Measurements from ENCODE around the gene ADGRE3. TPM values are rescaled to one million over a fixed set of nuclear protein-coding genes. Genes with fewer than 3 reads are reported as not detected.

Gene ADGRE3
- total and polyA plus RNA-seq, 10 donors = 0.05 to 16.3 (median 2.4) TPM

DNA sequence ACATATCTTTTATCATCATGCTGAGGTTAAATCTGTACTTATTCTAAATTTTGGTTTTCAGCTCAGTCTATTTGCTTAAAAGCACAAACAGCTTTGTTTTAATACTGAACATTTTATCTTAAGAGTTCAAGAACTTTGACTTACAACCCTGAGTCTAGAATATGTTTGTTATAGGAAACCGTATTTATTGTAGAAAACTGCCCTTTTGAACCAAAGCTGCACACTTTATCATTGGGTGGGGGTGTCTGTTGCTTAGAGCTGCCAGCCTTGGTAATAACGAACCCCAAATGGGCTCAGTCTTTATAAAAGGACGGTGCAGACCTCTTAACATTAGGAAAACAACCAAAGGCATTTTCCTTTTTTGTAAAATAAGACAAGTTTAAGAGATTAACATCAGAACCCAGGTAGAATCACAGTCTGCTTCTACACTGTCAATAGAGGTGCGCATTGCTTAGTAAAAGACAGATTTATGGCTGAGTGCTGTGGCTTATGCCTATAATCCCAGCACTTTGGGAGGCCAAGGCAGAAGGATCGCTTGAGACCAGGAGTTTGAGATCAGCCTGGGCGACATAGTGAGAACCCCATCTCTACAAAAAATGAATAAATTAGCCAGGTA lies 14.7 kb downstream of the ADGRE3 start:
- Histone ChIP-seq H3K27ac (no peak overlapping the region), H3K4me3 (no peak overlapping the region), H3K36me3 (peaks cover 0 to 23% (median 0%) of the 10 kb centered on the region in 6 donors), H3K27me3 (replicated peaks in 1 of 7) (no peaks in the 10 kb centered on the region), H3K4me1 (peaks cover 0 to 22% (median 6%) of the 10 kb centered on the region in 6 donors), H3K9me3 (no peaks in the 10 kb centered on the region)
- WGBS, 5 donors = 79 to 86% (median 83%) methylated on average over 6 of the region's 6 CpGs
- intact Hi-C loops (cut with DNase I; ENCODE audit: low total_unique reads) = no loop called here
- TF ChIP-seq POLR2A (IDR thresholded peaks at IDR 0.05) (no peak), POLR2AphosphoS5 (IDR thresholded peaks at IDR 0.05) (no peak)
- TF ChIP-seq, protein P1, sequence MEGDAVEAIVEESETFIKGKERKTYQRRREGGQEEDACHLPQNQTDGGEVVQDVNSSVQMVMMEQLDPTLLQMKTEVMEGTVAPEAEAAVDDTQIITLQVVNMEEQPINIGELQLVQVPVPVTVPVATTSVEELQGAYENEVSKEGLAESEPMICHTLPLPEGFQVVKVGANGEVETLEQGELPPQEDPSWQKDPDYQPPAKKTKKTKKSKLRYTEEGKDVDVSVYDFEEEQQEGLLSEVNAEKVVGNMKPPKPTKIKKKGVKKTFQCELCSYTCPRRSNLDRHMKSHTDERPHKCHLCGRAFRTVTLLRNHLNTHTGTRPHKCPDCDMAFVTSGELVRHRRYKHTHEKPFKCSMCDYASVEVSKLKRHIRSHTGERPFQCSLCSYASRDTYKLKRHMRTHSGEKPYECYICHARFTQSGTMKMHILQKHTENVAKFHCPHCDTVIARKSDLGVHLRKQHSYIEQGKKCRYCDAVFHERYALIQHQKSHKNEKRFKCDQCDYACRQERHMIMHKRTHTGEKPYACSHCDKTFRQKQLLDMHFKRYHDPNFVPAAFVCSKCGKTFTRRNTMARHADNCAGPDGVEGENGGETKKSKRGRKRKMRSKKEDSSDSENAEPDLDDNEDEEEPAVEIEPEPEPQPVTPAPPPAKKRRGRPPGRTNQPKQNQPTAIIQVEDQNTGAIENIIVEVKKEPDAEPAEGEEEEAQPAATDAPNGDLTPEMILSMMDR (IDR thresholded peaks at IDR 0.05 in 8 of 11, conservative IDR thresholded peaks at IDR 0.05 in 3 of 11) = no peak
- DNase-seq = no peak

DNA sequence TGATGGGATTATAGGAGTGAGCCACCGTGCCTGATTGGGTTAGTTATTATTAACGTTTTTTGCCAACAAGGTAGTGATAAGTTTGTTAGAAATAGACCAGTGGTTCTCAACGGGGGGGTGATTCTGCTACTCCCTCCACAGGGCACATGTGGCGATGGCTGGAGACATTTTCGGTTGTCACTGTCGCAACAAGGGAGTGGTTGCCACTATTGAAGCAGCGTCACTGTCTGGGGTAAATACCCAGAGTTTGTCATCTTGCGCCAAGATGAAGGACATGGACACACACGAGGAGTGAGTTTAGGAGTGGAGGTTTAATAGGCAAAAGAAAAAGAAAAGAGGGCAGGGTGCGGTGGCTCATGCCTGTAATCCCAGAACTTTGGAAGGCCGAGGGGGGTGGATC lies 18.9 kb downstream of the ADGRE3 start:
- Histone ChIP-seq H3K9me3 (no peaks in the 10 kb centered on the region), H3K27ac (no peak overlapping the region), H3K4me3 (no peak overlapping the region), H3K36me3 (peaks cover 0 to 12% (median 0%) of the 10 kb centered on the region in 6 donors), H3K4me1 (peaks cover 0 to 3% (median 0%) of the 10 kb centered on the region in 6 donors), H3K27me3 (replicated peaks in 1 of 7) (peaks cover 0 to 7% (median 0%) of the 10 kb centered on the region in 7 donors)
- TF ChIP-seq POLR2A (IDR thresholded peaks at IDR 0.05) (no peak), POLR2AphosphoS5 (IDR thresholded peaks at IDR 0.05) (no peak)
- intact Hi-C loops (cut with DNase I; ENCODE audit: low total_unique reads) = no loop called here
- 67 to 83% (median 75%) methylated on average over 11 of the region's 11 CpGs for WGBS, 5 donors
- DNase-seq = no peak

DNA sequence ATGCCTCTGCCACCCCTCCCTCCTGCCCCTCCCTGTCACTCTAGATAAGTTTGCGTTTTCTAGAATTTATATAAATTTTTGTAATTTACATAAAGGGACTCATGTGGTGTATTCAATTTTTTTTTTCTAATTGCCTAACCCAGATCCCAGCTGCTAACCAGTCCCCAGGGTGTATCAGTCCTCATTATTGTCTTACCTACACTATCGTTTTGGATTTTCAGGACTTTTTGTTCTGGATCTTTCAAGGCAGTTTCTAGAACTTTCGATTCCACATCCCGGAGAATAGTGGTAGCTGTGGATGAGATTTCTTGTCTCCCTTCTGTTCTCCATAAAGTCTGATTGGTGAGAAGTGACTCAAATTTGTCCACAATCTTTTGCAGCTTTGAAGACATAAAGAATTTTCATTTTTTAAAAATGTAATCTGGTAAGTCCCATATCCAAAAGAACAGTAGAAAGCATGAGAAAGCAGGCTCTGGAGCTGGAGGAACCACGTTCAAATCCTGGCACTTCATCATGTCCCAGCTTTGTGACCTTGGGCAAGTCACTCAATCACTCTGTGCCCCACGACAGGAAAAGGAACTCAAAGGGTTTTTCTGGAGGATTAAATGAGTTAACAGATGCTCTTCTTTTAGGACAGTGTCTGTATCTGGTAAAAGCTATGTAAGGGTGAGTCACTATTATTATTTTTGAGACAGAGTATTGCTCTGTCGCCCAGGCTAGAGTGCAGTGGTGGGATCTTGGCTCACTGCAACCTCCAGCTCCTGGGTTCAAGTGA lies 19.7 kb downstream of the ADGRE3 start:
- WGBS, 5 donors = 72 to 84% (median 72%) methylated on average over 7 of the region's 7 CpGs
- H3K9me3 ChIP-seq = no peaks in the 10 kb centered on the region
- no peak overlapping the region for H3K27ac ChIP-seq
- no peak overlapping the region for H3K4me3 ChIP-seq
- H3K36me3 ChIP-seq = peaks cover 0 to 13% (median 0%) of the 10 kb centered on the region in 6 donors
- intact Hi-C loops (cut with DNase I; ENCODE audit: low total_unique reads) = no loop called here
- no peaks in the 10 kb centered on the region for H3K4me1 ChIP-seq
- TF ChIP-seq POLR2A (IDR thresholded peaks at IDR 0.05) (no peak), POLR2AphosphoS5 (IDR thresholded peaks at IDR 0.05) (no peak)
- TF ChIP-seq, protein P1 (IDR thresholded peaks at IDR 0.05 in 8 of 11, conservative IDR thresholded peaks at IDR 0.05 in 3 of 11) = no peak
- peaks cover 0 to 8% (median 0%) of the 10 kb centered on the region in 7 donors for H3K27me3 ChIP-seq (replicated peaks in 1 of 7)
- no peak for DNase-seq

DNA sequence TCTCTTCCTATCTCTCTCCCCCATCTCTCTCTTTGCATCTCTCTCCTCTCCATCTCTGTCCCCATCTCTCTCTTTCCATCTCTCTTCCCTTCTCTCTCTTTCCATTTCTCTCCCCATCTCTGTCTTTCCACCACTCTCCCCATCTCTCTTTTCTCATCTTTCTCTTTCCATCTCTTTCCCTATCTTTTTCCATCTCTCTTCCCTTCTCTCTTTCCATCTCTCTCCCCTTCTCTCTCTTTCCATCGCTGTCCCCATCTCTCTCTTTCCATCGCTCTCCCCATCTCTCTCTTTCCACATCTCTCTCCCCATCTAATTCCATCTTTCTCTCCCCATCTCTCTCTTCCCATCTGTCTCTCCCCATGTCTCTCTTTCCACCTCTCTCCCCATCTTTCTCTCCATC lies 24.5 kb downstream of the ADGRE3 start:
- Histone ChIP-seq H3K27me3 (replicated peaks in 1 of 7) (peaks cover 0 to 8% (median 0%) of the 10 kb centered on the region in 7 donors), H3K9me3 (no peaks in the 10 kb centered on the region), H3K36me3 (peaks cover 0 to 28% (median 0%) of the 10 kb centered on the region in 6 donors), H3K4me1 (no peaks in the 10 kb centered on the region), H3K4me3 (no peak overlapping the region), H3K27ac (no peak overlapping the region)
- intact Hi-C loops (cut with DNase I; ENCODE audit: low total_unique reads) = no loop called here
- DNase-seq = no peak
- TF ChIP-seq POLR2AphosphoS5 (IDR thresholded peaks at IDR 0.05) = no peak
- no peak for TF ChIP-seq POLR2A (IDR thresholded peaks at IDR 0.05)
- TF ChIP-seq, protein P1 (IDR thresholded peaks at IDR 0.05 in 8 of 11, conservative IDR thresholded peaks at IDR 0.05 in 3 of 11) = no peak
- 72 to 84% (median 83%) methylated on average over 2 of the region's 2 CpGs for WGBS, 5 donors
